Measurements from ENCODE around the gene PPFIBP1.

PPFIBP1 gene

DNA sequence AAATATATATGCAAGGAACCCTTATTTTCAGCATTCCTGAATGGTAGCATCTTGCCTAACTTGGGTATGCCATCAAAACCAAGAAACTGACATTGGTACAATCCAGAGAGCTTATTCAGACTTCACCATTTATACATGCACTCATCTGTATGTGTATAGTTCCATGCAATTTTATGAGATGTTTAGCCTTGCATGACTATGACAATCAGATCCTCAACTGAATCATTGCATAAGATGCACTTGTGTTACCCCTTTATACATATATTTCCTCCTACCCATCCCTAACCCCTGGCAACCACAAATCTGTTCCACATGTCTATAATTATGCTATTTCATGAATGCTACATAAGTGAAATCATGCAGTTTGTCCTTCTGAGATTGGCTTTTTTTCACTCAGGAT, 37.0 kb upstream of the PPFIBP1 start:
- H3K27ac ChIP-seq: no peak overlapping the region
- H3K9ac ChIP-seq: no peak overlapping the region
- H2AFZ ChIP-seq: no peak overlapping the region
- H3K4me2 ChIP-seq (ENCODE audit: low read length): no peak overlapping the region
- H3K4me1 ChIP-seq: no peaks in the 10 kb centered on the region
- H3K9me3 ChIP-seq (ENCODE audit: control insufficient read depth, low read length): no peaks in the 10 kb centered on the region
- no peaks in the 10 kb centered on the region for H3K27me3 ChIP-seq (ENCODE audit: control insufficient read depth, insufficient read depth, low read length)
- no peaks in the 10 kb centered on the region for H3K36me3 ChIP-seq (ENCODE audit: control insufficient read depth, insufficient read depth, low read length)
- no peak overlapping the region for H3K4me3 ChIP-seq (ENCODE audit: low read depth, low read length)
- no peaks in the 10 kb centered on the region for H3K79me2 ChIP-seq
- TF ChIP-seq, protein P1, sequence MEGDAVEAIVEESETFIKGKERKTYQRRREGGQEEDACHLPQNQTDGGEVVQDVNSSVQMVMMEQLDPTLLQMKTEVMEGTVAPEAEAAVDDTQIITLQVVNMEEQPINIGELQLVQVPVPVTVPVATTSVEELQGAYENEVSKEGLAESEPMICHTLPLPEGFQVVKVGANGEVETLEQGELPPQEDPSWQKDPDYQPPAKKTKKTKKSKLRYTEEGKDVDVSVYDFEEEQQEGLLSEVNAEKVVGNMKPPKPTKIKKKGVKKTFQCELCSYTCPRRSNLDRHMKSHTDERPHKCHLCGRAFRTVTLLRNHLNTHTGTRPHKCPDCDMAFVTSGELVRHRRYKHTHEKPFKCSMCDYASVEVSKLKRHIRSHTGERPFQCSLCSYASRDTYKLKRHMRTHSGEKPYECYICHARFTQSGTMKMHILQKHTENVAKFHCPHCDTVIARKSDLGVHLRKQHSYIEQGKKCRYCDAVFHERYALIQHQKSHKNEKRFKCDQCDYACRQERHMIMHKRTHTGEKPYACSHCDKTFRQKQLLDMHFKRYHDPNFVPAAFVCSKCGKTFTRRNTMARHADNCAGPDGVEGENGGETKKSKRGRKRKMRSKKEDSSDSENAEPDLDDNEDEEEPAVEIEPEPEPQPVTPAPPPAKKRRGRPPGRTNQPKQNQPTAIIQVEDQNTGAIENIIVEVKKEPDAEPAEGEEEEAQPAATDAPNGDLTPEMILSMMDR (IDR thresholded peaks at IDR 0.05): no peak

DNA sequence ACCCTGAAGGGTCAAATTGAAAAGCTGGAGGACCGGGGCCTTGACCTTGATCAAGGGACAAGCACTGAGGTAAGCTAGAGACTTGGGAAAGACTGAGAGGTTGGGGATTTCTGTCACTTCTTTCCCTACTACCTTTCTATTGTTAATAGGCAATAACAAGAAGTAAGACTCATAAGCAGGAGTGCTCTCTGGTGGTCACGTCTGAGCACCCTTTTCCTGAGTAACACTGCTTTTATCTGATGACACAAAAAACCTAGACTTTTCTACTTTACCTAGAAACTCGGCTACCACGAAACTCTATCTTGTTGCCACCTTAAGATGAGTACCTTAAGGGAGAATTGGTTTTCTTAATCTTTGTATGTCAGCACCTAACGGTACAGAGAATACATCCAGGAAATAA, 35.5 kb upstream of the PPFIBP1 start:
- Histone ChIP-seq H3K4me1 (no peaks in the 10 kb centered on the region), H3K27me3 (ENCODE audit: control insufficient read depth, insufficient read depth, low read length) (no peaks in the 10 kb centered on the region), H3K27ac (no peak overlapping the region), H3K36me3 (ENCODE audit: control insufficient read depth, insufficient read depth, low read length) (no peaks in the 10 kb centered on the region), H3K4me2 (ENCODE audit: low read length) (no peak overlapping the region), H3K9me3 (ENCODE audit: control insufficient read depth, low read length) (no peaks in the 10 kb centered on the region), H3K9ac (no peak overlapping the region), H3K79me2 (no peaks in the 10 kb centered on the region), H3K4me3 (ENCODE audit: low read depth, low read length) (no peak overlapping the region), H2AFZ (no peak overlapping the region)
- TF ChIP-seq, protein P1 (IDR thresholded peaks at IDR 0.05): no peak

DNA sequence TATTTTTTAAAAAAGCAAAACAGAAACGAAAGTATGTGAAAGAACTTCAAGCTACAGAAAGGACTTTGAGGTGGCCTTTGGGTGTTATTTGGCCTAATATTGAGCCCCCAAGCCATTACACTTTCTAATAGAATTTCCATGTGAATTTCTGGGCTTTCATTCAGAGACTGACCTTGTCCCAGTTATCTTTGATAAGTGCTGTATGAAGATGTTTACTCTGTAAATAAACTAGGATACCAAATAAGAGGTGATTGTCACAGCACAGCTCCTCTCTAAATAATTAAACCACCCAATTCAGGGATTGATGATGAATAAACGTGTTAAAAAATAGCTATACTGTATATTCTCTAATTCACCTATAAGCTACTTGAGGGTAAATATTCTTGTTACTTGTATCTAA, 32.8 kb upstream of the PPFIBP1 start:
- Histone ChIP-seq H3K9ac (no peak overlapping the region), H3K27ac (no peak overlapping the region), H3K9me3 (ENCODE audit: control insufficient read depth, low read length) (no peaks in the 10 kb centered on the region), H3K27me3 (ENCODE audit: control insufficient read depth, insufficient read depth, low read length) (no peaks in the 10 kb centered on the region), H3K79me2 (no peaks in the 10 kb centered on the region), H2AFZ (no peak overlapping the region), H3K4me2 (ENCODE audit: low read length) (no peak overlapping the region), H3K4me3 (ENCODE audit: low read depth, low read length) (no peak overlapping the region), H3K36me3 (ENCODE audit: control insufficient read depth, insufficient read depth, low read length) (no peaks in the 10 kb centered on the region), H3K4me1 (no peaks in the 10 kb centered on the region)
- TF ChIP-seq, protein P1 (IDR thresholded peaks at IDR 0.05): no peak

DNA sequence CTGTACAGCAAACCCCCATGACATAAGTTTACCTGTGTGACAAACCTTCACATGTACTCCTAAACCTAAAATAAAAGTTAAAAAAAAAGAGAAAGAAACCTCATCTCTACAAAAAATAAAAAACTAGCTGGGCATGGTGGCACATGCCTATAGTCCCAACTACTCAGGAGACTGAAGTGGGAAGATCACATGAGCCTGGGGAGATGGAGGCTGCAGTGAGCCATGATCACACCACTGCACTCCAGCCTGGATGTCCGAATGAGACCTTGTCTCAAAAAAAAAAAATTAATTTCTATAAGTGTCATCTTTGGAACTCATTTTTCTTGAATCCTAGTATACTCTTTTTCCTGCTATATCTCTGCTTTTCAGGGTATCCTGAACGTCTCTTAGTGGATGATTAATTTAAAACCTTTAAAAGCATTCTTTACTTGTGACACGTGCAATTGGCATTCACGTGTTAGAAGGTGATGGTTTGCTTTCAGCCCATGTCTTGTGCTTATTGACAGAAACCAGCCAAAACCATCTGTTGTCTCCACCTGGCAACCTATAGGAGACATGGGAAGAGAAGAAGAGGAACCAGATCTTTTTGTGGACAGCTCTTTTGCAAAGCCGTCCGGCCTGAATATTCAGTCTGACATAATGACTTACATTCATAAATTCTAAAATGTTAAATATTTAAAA, 30.6 kb upstream of the PPFIBP1 start:
- Histone ChIP-seq H2AFZ (no peak overlapping the region), H3K27me3 (ENCODE audit: control insufficient read depth, insufficient read depth, low read length) (no peaks in the 10 kb centered on the region), H3K36me3 (ENCODE audit: control insufficient read depth, insufficient read depth, low read length) (no peaks in the 10 kb centered on the region), H3K4me3 (ENCODE audit: low read depth, low read length) (no peak overlapping the region), H3K9me3 (ENCODE audit: control insufficient read depth, low read length) (no peaks in the 10 kb centered on the region), H3K27ac (no peak overlapping the region), H3K4me1 (no peaks in the 10 kb centered on the region), H3K4me2 (ENCODE audit: low read length) (no peak overlapping the region), H3K79me2 (no peaks in the 10 kb centered on the region), H3K9ac (no peak overlapping the region)
- TF ChIP-seq, protein P1 (IDR thresholded peaks at IDR 0.05): no peak

DNA sequence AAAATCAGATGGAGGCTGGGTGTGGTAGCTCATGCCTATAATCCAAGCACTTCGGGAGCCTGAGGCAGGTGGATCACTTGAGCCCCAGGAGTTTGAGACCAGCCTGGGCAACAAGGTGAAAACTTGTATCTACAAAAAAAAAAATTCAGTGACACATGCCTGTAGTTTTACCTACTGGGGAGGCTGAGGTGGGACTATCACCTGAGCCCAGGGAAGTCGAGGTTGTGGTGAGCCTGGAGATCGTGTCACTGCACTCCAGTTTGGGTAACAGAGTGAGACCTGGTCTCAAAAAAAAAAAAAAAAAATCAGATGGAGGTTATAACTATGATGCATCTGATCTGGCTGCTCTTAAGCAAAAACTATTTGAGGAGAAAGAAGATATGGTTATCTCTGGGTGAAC, 26.6 kb upstream of the PPFIBP1 start:
- Histone ChIP-seq H3K4me1 (no peaks in the 10 kb centered on the region), H3K4me3 (ENCODE audit: low read depth, low read length) (no peak overlapping the region), H3K27ac (no peak overlapping the region), H3K79me2 (no peaks in the 10 kb centered on the region), H3K27me3 (ENCODE audit: control insufficient read depth, insufficient read depth, low read length) (no peaks in the 10 kb centered on the region), H3K9me3 (ENCODE audit: control insufficient read depth, low read length) (no peaks in the 10 kb centered on the region), H2AFZ (no peak overlapping the region), H3K9ac (no peak overlapping the region), H3K4me2 (ENCODE audit: low read length) (no peak overlapping the region), H3K36me3 (ENCODE audit: control insufficient read depth, insufficient read depth, low read length) (no peaks in the 10 kb centered on the region)
- TF ChIP-seq, protein P1 (IDR thresholded peaks at IDR 0.05): no peak
